Mesenchymal stem cell (in vitro differentiated cells and primary cell): ENCODE results near the gene TWF2.
A peak's percentile ranks its signal among the peaks of the same experiment; 100 is the strongest.

Experiments
- DNase-seq: peaks from one replicate; pipeline ENCODE4 v3.0.0-alpha.2; 2013
- H2AFZ ChIP-seq: one replicate; pipeline ENCODE4 v1.6.1; 2013; ENCODE audit warnings: low read depth, mild to moderate bottlenecking, control low read depth, inconsistent platforms, low read length, moderate library complexity
- H2AK5ac ChIP-seq: 2 replicates; pipeline ENCODE4 v1.6.1; 2013; ENCODE audit warnings: low read length, moderate library complexity, mild to moderate bottlenecking, inconsistent platforms; ENCODE audit not compliant: severe bottlenecking
- H2BK120ac ChIP-seq: one replicate; pipeline ENCODE4 v1.6.1; 2013; ENCODE audit warnings: low read depth, mild to moderate bottlenecking, inconsistent platforms, low read length, moderate library complexity
- H2BK12ac ChIP-seq, 2 experiments: one replicate each; pipeline ENCODE4 v1.6.1; 2013; ENCODE audit warnings: inconsistent platforms in 2 of 2, low read length in 2 of 2, mild to moderate bottlenecking in 2 of 2, moderate library complexity in 2 of 2, control low read depth in 1 of 2
- H2BK15ac ChIP-seq: one replicate; pipeline ENCODE4 v1.6.1; 2013; ENCODE audit warnings: mild to moderate bottlenecking, low read depth, inconsistent platforms; ENCODE audit not compliant: poor library complexity, severe bottlenecking
- H2BK5ac ChIP-seq: 2 replicates; pipeline ENCODE4 v1.6.1; 2013; ENCODE audit warnings: low read depth, mild to moderate bottlenecking, low read length, control low read depth, inconsistent platforms; ENCODE audit not compliant: poor library complexity, severe bottlenecking
- H3K14ac ChIP-seq, 2 experiments: one replicate each; pipeline ENCODE4 v1.6.1; 2013; ENCODE audit warnings: inconsistent platforms in 2 of 2, low read length in 2 of 2, control low read depth in 1 of 2, mild to moderate bottlenecking in 1 of 2, moderate library complexity in 1 of 2
- H3K18ac ChIP-seq, 2 experiments: one replicate each; pipeline ENCODE4 v1.6.1; 2013; ENCODE audit warnings: inconsistent platforms in 2 of 2, low read length in 2 of 2, control low read depth in 1 of 2, low read depth in 1 of 2, mild to moderate bottlenecking in 1 of 2
- H3K23ac ChIP-seq, 2 experiments: one replicate each; pipeline ENCODE4 v1.6.1; 2013; ENCODE audit warnings: inconsistent platforms in 2 of 2, low read length in 2 of 2, mild to moderate bottlenecking in 2 of 2, moderate library complexity in 2 of 2, control low read depth in 1 of 2
- H3K27ac ChIP-seq: 2 replicates; pipeline ENCODE4 v1.5.1; 2013; ENCODE audit warnings: mild to moderate bottlenecking, moderate library complexity, low read length, control low read depth, inconsistent platforms; ENCODE audit not compliant: poor library complexity, severe bottlenecking
- H3K27me3 ChIP-seq, 2 experiments: 2 replicates each; pipeline versions ENCODE4 v1.6.1 to v1.7.0; 2013; ENCODE audit warnings: low read length in 2 of 2, mild to moderate bottlenecking in 2 of 2, moderate library complexity in 2 of 2, control low read depth in 1 of 2, inconsistent platforms in 1 of 2; ENCODE audit not compliant: control insufficient read depth in 1 of 2, insufficient read depth in 1 of 2
- H3K36me3 ChIP-seq, 2 experiments: 2 replicates each; pipeline versions ENCODE4 v1.6.1 to v1.7.0; 2013; ENCODE audit warnings: low read length in 2 of 2, control low read depth in 1 of 2, inconsistent platforms in 1 of 2, low read depth in 1 of 2, mild to moderate bottlenecking in 1 of 2; ENCODE audit not compliant: insufficient read depth in 2 of 2, control insufficient read depth in 1 of 2
- H3K4ac ChIP-seq, 2 experiments: one replicate each; pipeline ENCODE4 v1.6.1; 2013; ENCODE audit warnings: inconsistent platforms in 2 of 2, low read length in 2 of 2, mild to moderate bottlenecking in 2 of 2, moderate library complexity in 2 of 2, control low read depth in 1 of 2, low read depth in 1 of 2
- H3K4me1 ChIP-seq: 2 replicates; pipeline ENCODE4 v1.6.1; 2013; ENCODE audit warnings: low read depth, low read length, control low read depth; ENCODE audit not compliant: control insufficient read depth, insufficient read depth
- H3K4me2 ChIP-seq: 2 replicates; pipeline ENCODE4 v1.6.1; 2013; ENCODE audit warnings: low read length, mild to moderate bottlenecking, inconsistent platforms; ENCODE audit not compliant: poor library complexity, severe bottlenecking
- H3K4me3 ChIP-seq, 2 experiments: 2 replicates each; pipeline versions ENCODE4 v1.5.1 to v1.7.0; 2013; ENCODE audit warnings: low read length in 2 of 2, mild to moderate bottlenecking in 2 of 2, control low read depth in 1 of 2, low read depth in 1 of 2; ENCODE audit not compliant: insufficient read depth in 1 of 2
- H3K79me1 ChIP-seq: replicated peaks from 2 replicates; pipeline ENCODE4 v1.6.1; 2013; ENCODE audit warnings: mild to moderate bottlenecking, control low read depth, low read length, inconsistent platforms; ENCODE audit not compliant: poor library complexity, severe bottlenecking
- H3K9ac ChIP-seq: 2 replicates; pipeline ENCODE4 v1.7.0; 2013; ENCODE audit warnings: mild to moderate bottlenecking, low read length, moderate library complexity
- H3K9me3 ChIP-seq: 2 replicates; pipeline ENCODE4 v1.7.0; 2013; ENCODE audit warnings: mild to moderate bottlenecking, low read length; ENCODE audit not compliant: control insufficient read depth
- H4K8ac ChIP-seq: one replicate; pipeline ENCODE4 v1.6.1; 2013; ENCODE audit warnings: inconsistent platforms, mild to moderate bottlenecking, low read length, moderate library complexity
- H4K91ac ChIP-seq: one replicate; pipeline ENCODE4 v1.6.1; 2013; ENCODE audit warnings: mild to moderate bottlenecking, low read length, inconsistent platforms
- WGBS: methylation state at CpG from one replicate; pipeline ENCODE4 v1.1.7; 2013; ENCODE audit warnings: mixed read lengths; 5-methylcytosine and 5-hydroxymethylcytosine counted together

TWF2 gene

DNA sequence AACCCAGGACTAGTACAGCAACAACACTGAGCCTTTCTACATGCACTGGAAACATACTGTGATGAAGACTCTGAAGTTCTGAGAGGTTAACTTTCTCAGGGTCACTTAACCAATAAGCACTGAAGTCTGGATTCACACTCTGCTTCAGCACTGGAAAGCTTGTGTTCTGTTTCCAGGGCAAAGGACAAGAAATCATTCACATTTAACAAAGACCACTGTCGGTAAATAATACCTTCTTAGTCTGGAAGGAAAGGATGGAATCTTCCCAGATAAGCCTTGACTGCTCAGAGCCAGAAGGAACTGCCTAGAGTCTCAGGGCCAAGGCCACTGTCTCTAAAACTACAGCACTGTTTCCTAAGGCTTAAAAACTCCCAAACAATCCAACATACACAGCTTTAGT, 44.3 kb upstream of the TWF2 start:
- no peak overlapping the region for H2BK12ac ChIP-seq
- H3K23ac ChIP-seq = no peak overlapping the region
- 80% methylated on average over 1 of the region's 1 CpG for WGBS
- H3K27ac ChIP-seq = peak overlapping the region; percentile 57
- peak overlapping the region; percentile 1 for H2AK5ac ChIP-seq
- H3K36me3 ChIP-seq = no peaks in the 10 kb centered on the region
- H3K27me3 ChIP-seq = no peaks in the 10 kb centered on the region
- DNase-seq = no peak
- H3K79me1 ChIP-seq = peaks cover 7% of the 10 kb centered on the region
- no peak overlapping the region for H3K4me2 ChIP-seq
- no peak overlapping the region for H2BK5ac ChIP-seq
- H3K9ac ChIP-seq = peak overlapping the region; percentile 33
- no peaks in the 10 kb centered on the region for H3K9me3 ChIP-seq
- no peak overlapping the region for H4K8ac ChIP-seq
- no peak overlapping the region for H3K14ac ChIP-seq
- H3K4ac ChIP-seq = no peak overlapping the region
- H3K4me1 ChIP-seq = peaks cover 26% of the 10 kb centered on the region
- H2BK120ac ChIP-seq = no peak overlapping the region
- H2BK15ac ChIP-seq = no peak overlapping the region
- H3K18ac ChIP-seq = no peak overlapping the region
- H2AFZ ChIP-seq = no peak overlapping the region
- no peak overlapping the region for H4K91ac ChIP-seq
- no peak overlapping the region for H3K4me3 ChIP-seq

DNA sequence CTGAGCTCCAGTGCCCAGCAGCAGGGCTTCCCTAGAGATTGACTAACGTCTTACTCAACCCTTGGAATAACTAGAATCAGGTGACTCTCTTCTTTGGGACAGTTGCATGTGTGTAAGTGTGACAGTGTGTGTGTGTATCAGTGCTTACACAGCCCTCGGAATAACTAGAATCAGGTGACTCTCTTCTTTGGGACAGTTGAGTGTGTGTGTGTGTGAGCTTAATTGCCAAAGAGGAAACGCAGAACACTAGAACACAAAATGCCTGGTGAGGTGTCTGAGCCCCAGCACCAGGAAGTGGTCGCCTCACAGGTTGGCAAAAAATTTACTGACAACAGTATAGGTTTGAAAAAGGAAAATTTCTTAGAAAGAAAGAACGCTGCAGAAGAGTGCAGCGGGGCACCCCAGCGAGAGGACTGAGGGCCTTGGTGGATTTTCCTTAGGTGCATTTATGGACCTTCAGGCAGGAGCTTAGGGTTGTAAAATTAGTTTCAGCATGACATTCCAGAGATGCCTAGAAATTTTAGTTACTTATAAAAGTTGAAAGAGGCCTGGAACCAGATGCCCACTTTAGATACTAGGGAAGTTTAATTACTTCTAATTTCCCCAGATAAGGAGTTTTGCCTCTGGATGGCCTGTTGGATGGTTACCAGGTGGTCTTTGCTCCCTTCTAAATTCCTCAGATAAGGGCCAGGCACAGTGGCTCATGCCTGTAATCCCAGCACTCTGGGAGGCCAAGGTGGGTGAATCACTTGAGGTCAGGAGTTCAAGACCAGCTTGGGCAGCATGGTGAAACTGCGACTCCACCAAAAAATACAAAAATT, 43.2 kb upstream of the TWF2 start:
- no peak overlapping the region for H2BK12ac ChIP-seq
- no peak overlapping the region for H2AFZ ChIP-seq
- WGBS = 88% methylated on average over 8 of the region's 8 CpGs
- DNase-seq = no peak
- H3K4me1 ChIP-seq = peaks cover 26% of the 10 kb centered on the region
- H3K79me1 ChIP-seq = peaks cover 7% of the 10 kb centered on the region
- H2BK120ac ChIP-seq = no peak overlapping the region
- no peak overlapping the region for H2BK15ac ChIP-seq
- no peak overlapping the region for H4K91ac ChIP-seq
- no peak overlapping the region for H2BK5ac ChIP-seq
- H3K18ac ChIP-seq = no peak overlapping the region
- no peaks in the 10 kb centered on the region for H3K36me3 ChIP-seq
- H3K23ac ChIP-seq = no peak overlapping the region
- peak overlapping the region; percentile 49 for H3K4me2 ChIP-seq
- peak overlapping the region; percentile 53 for H2AK5ac ChIP-seq
- no peak overlapping the region for H3K14ac ChIP-seq
- no peak overlapping the region for H3K4me3 ChIP-seq
- peak overlapping the region; percentile 49 for H3K9ac ChIP-seq
- no peaks in the 10 kb centered on the region for H3K9me3 ChIP-seq
- peak overlapping the region; percentile 93 for H3K27ac ChIP-seq
- H4K8ac ChIP-seq = no peak overlapping the region
- no peaks in the 10 kb centered on the region for H3K27me3 ChIP-seq
- no peak overlapping the region for H3K4ac ChIP-seq

DNA sequence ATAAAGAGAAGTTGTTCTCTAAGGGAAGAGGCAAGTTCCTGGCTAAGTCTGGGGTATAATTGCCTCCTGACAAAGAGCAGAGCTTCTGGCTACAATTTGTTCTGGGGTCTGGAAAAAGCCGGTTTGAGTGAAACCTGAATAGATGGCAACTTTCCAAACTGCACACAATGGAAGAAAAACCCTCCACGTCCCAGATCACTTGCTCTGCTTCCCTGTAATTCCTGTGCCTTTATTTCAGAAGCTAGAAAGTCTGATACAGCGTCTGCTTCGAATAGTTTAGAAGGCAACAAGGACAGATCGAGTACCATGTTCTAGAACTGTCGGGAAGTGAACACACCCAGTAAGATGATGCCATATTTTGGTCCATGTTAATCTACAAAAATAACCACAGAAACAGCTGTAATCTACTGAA, 41.1 kb upstream of the TWF2 start:
- no peak overlapping the region for H3K18ac ChIP-seq
- H2AK5ac ChIP-seq = peak overlapping the region; percentile 74
- H3K23ac ChIP-seq = no peak overlapping the region
- H3K27ac ChIP-seq = peak overlapping the region; percentile 2
- H4K8ac ChIP-seq = no peak overlapping the region
- no peak overlapping the region for H2BK120ac ChIP-seq
- no peaks in the 10 kb centered on the region for H3K27me3 ChIP-seq
- H3K4me3 ChIP-seq = peak overlapping the region in 1 of 2 experiments; percentile 96
- no peak overlapping the region for H2BK12ac ChIP-seq
- no peaks in the 10 kb centered on the region for H3K36me3 ChIP-seq
- no peak overlapping the region for H2BK5ac ChIP-seq
- DNase-seq = no peak
- H2AFZ ChIP-seq = no peak overlapping the region
- H3K4ac ChIP-seq = no peak overlapping the region
- no peak overlapping the region for H3K4me2 ChIP-seq
- no peak overlapping the region for H4K91ac ChIP-seq
- peak overlapping the region; percentile 99 for H3K9ac ChIP-seq
- H3K4me1 ChIP-seq = peaks cover 18% of the 10 kb centered on the region
- H3K14ac ChIP-seq = no peak overlapping the region
- 69% methylated on average over 6 of the region's 6 CpGs for WGBS
- peaks cover 7% of the 10 kb centered on the region for H3K79me1 ChIP-seq
- no peaks in the 10 kb centered on the region for H3K9me3 ChIP-seq
- no peak overlapping the region for H2BK15ac ChIP-seq

DNA sequence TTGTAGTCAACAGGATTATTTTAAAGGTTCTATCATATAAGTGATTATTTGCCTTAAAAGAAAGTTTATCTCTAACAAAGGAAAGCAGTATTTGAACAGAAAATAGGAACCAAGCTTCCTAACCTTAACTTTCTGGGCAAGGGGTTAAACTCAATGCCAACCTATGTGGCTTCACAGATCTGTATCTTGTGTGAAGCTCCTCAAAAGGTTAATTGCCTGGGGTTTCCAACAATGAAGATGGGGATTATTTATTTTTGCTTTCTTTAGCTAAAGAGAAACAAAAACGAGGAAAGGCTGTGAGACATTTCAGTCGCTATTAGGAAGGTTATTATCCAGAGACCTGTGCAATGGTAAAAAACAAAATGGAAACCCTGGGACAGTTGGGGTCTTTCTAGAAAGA, 40.6 kb upstream of the TWF2 start:
- peaks cover 1 to 4% of the 10 kb centered on the region in 2 experiments for H3K36me3 ChIP-seq
- H3K79me1 ChIP-seq = peaks cover 7% of the 10 kb centered on the region
- H2BK15ac ChIP-seq = no peak overlapping the region
- H4K8ac ChIP-seq = no peak overlapping the region
- H3K14ac ChIP-seq = no peak overlapping the region
- WGBS = 73% methylated on average over 2 of the region's 2 CpGs
- no peak overlapping the region for H4K91ac ChIP-seq
- no peak overlapping the region for H2BK120ac ChIP-seq
- H3K23ac ChIP-seq = no peak overlapping the region
- peak overlapping the region; percentile 74 for H2AK5ac ChIP-seq
- no peak overlapping the region for H3K4ac ChIP-seq
- DNase-seq = no peak
- H2BK5ac ChIP-seq = no peak overlapping the region
- no peak overlapping the region for H2AFZ ChIP-seq
- peak overlapping the region; percentile 99 for H3K9ac ChIP-seq
- no peak overlapping the region for H3K27ac ChIP-seq
- H3K9me3 ChIP-seq = no peaks in the 10 kb centered on the region
- H3K27me3 ChIP-seq = no peaks in the 10 kb centered on the region
- no peak overlapping the region for H3K18ac ChIP-seq
- H3K4me2 ChIP-seq = no peak overlapping the region
- peak overlapping the region in 1 of 2 experiments; percentile 96 for H3K4me3 ChIP-seq
- peaks cover 15% of the 10 kb centered on the region for H3K4me1 ChIP-seq
- no peak overlapping the region for H2BK12ac ChIP-seq
